GM19397 (cell line): ENCODE data around the gene TJP2.

ENCODE experiments used
- ATAC-seq: cut with Tn5 transposase; IDR thresholded peaks from one replicate; pipeline ENCODE4 v1.9.1; 2021; ENCODE audit warnings: mild to moderate bottlenecking, moderate library complexity; ENCODE audit not compliant: unreplicated experiment

The TJP2 gene

GRCh38 chr9:69221036-69221435, 47.0 kb downstream of the TJP2 start:
- ATAC-seq = no peak

- ATAC-seq = no peak
These were observed 48.9 kb downstream of the TJP2 start for GRCh38 chr9:69222970-69223369.

GRCh38 chr9:69223605-69224004, 49.5 kb downstream of the TJP2 start:
- no peak for ATAC-seq

- no peak for ATAC-seq
These were observed 55.3 kb downstream of the TJP2 start for GRCh38 chr9:69229367-69229766.

- no peak for ATAC-seq
These were observed 58.1 kb downstream of the TJP2 start for GRCh38 chr9:69232135-69232534.

GRCh38 chr9:69234683-69235082, 60.6 kb downstream of the TJP2 start:
- ATAC-seq = no peak

GRCh38 chr9:69236188-69236587, 62.1 kb downstream of the TJP2 start:
- ATAC-seq = no peak

- ATAC-seq = no peak
These were observed 63.7 kb downstream of the TJP2 start for GRCh38 chr9:69237702-69238295.

GRCh38 chr9:69243116-69243515, 69.0 kb downstream of the TJP2 start:
- no peak for ATAC-seq

GRCh38 chr9:69246629-69247028, 72.6 kb downstream of the TJP2 start:
- ATAC-seq = no peak

- ATAC-seq = no peak
These were observed 73.9 kb downstream of the TJP2 start for GRCh38 chr9:69248005-69248404.

- ATAC-seq = no peak
These were observed 75.3 kb downstream of the TJP2 start for GRCh38 chr9:69249337-69249736.

GRCh38 chr9:69250681-69251080, 76.6 kb downstream of the TJP2 start:
- ATAC-seq = no peak

GRCh38 chr9:69252436-69252835, 78.4 kb downstream of the TJP2 start:
- no peak for ATAC-seq

- no peak for ATAC-seq
These were observed 79.0 kb downstream of the TJP2 start for GRCh38 chr9:69253057-69253456.

- ATAC-seq = no peak
These were observed 80.1 kb downstream of the TJP2 start for GRCh38 chr9:69254223-69254622.

- ATAC-seq = no peak
These were observed 81.5 kb downstream of the TJP2 start for GRCh38 chr9:69255591-69255990.

- no peak for ATAC-seq
These were observed 84.5 kb downstream of the TJP2 start for GRCh38 chr9:69258551-69258950.

GRCh38 chr9:69260161-69260560, 86.1 kb downstream of the TJP2 start:
- ATAC-seq = no peak

- ATAC-seq = no peak
These were observed 87.6 kb downstream of the TJP2 start for GRCh38 chr9:69261636-69262035.

- ATAC-seq = no peak
These were observed 90.4 kb downstream of the TJP2 start for GRCh38 chr9:69264526-69264925.

- no peak for ATAC-seq
These were observed 91.8 kb downstream of the TJP2 start for GRCh38 chr9:69265891-69266290.

- no peak for ATAC-seq
These were observed 98.1 kb downstream of the TJP2 start for GRCh38 chr9:69272212-69272611.
